Measurements from ENCODE around the gene SLC2A4RG. TPM values are rescaled to one million over a fixed set of nuclear protein-coding genes. Genes with fewer than 3 reads are reported as not detected.

The SLC2A4RG gene
- total and polyA plus RNA-seq, 2 donors (not counting 3 experiments of a cell fraction or from before 2014, with no cell fraction given): 41.7 to 69.4 TPM

GRCh38 chr20:63699466-63700198 is 39.9 kb upstream of the SLC2A4RG start:
- peak overlapping the region; percentile 91 for H3K27ac ChIP-seq (ENCODE audit: insufficient read depth, low read depth, low read length)
- peaks cover 35% of the 10 kb centered on the region for H3K4me1 ChIP-seq (ENCODE audit: control insufficient read depth, extremely low read depth, insufficient read depth, low read length)
- H4K20me1 ChIP-seq (replicated peaks; ENCODE audit: control insufficient read depth, extremely low read depth, insufficient read depth, low read length): no peaks in the 10 kb centered on the region
- DNase-seq (ENCODE audit: low read depth, low spot score): no peak
- intact Hi-C loops (cut with micrococcal nuclease) (loop anchor here (1.0 to 5.0 kb wide), 3 partner anchors 12 to 41 kb away; partner anchors contain the start of genes LIME1, RTEL1 and SLC2A4RG), dilution Hi-C loops (cut with MboI; ENCODE audit: extremely low pct_ligation_motif_present, low sequenced_read_pairs) (no loop called here)
- BruUV-seq (replicated peaks): TSS peak; percentile 33
- peak; percentile 17 for TF ChIP-seq POLR2AphosphoS5 (IDR thresholded peaks at IDR 0.05; ENCODE audit: insufficient read depth, low read depth, low read length)
- TF ChIP-seq, protein P1, sequence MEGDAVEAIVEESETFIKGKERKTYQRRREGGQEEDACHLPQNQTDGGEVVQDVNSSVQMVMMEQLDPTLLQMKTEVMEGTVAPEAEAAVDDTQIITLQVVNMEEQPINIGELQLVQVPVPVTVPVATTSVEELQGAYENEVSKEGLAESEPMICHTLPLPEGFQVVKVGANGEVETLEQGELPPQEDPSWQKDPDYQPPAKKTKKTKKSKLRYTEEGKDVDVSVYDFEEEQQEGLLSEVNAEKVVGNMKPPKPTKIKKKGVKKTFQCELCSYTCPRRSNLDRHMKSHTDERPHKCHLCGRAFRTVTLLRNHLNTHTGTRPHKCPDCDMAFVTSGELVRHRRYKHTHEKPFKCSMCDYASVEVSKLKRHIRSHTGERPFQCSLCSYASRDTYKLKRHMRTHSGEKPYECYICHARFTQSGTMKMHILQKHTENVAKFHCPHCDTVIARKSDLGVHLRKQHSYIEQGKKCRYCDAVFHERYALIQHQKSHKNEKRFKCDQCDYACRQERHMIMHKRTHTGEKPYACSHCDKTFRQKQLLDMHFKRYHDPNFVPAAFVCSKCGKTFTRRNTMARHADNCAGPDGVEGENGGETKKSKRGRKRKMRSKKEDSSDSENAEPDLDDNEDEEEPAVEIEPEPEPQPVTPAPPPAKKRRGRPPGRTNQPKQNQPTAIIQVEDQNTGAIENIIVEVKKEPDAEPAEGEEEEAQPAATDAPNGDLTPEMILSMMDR (IDR thresholded peaks at IDR 0.05; ENCODE audit: extremely low read depth in 1 of 2, insufficient read depth in 1 of 2, low read depth in 1 of 2, low read length in 2 of 2): no peak
- no peak overlapping the region for H3K4me3 ChIP-seq (replicated peaks in 1 of 3; ENCODE audit: insufficient read depth in 1 of 3, low read depth in 1 of 3, low read length in 3 of 3)
- ChIA-PET POLR2A (interaction anchor here (1.0 to 1.5 kb wide), 2 partner anchors 8 to 33 kb away, joined by 3 to 8 read pairs; partner anchors contain the start of genes ARFRP1 and ZGPAT), CTCF (interaction anchor here (1.0 to 3.0 kb wide), 6 partner anchors 8 to 62 kb away, joined by 3 to 19 read pairs (median 4); partner anchors contain the start of genes ARFRP1 and ZGPAT)
- H3K4me2 ChIP-seq (ENCODE audit: insufficient read depth, low read length): no peak overlapping the region
- H3K9ac ChIP-seq (replicated peaks; ENCODE audit: extremely low read depth, insufficient read depth, low read length): peak overlapping the region; percentile 38
- H3K36me3 ChIP-seq (ENCODE audit: control insufficient read depth in 2 of 2, extremely low read depth in 1 of 2, insufficient read depth in 2 of 2, low read length in 2 of 2): peaks cover 0 to 2% of the 10 kb centered on the region in 2 experiments
- no peaks in the 10 kb centered on the region for H3K79me2 ChIP-seq (ENCODE audit: control insufficient read depth, insufficient read depth, low read length)
- no peak overlapping the region for H2AFZ ChIP-seq (ENCODE audit: low read depth, low read length)
- H3K27me3 ChIP-seq (ENCODE audit: control insufficient read depth in 2 of 2, insufficient read depth in 2 of 2, low read length in 2 of 2): no peaks in the 10 kb centered on the region
- FAIRE-seq: peak; percentile 28
- H3K9me1 ChIP-seq (replicated peaks; ENCODE audit: control insufficient read depth, extremely low read depth, insufficient read depth, low read length): no peaks in the 10 kb centered on the region
- no peaks in the 10 kb centered on the region for H3K9me3 ChIP-seq (replicated peaks; ENCODE audit: control insufficient read depth, insufficient read depth, low read length)
